Activated T-helper 1 cell treated with anti-CD3 and anti-CD28 coated beads, Interleukin-12 subunit alpha, Interleukin-12 subunit beta, Interleukin-2, Interleukin-4 antibody, amounts not matched to agents 30 ng/mL and 10 ng/mL and 1 ng/mL, durations not matched to agents 14 hours and 24 hours and 36 hours (primary cell): ENCODE results near the gene MOCOS. TPM values are rescaled to one million over a fixed set of nuclear protein-coding genes. Genes with fewer than 3 reads are reported as not detected.
"Not testable (repeated sequence)": the region's sequence is repeated elsewhere in the genome, so short reads cannot be mapped to it uniquely, and the experiment has no call there.

Source experiments
- DNase-seq: peaks from one replicate; pipeline ENCODE4 v3.0.0; 2021; ENCODE audit warnings: low spot score
- H3K27ac Mint-ChIP-seq: one replicate; pipeline ENCODE4 v1.8.0; 2021; ENCODE audit warnings: mild to moderate bottlenecking, mixed read lengths
- H3K27me3 Mint-ChIP-seq: one replicate; pipeline ENCODE4 v1.8.0; 2022; ENCODE audit warnings: mild to moderate bottlenecking, moderate library complexity, mixed read lengths; ENCODE audit not compliant: insufficient read depth
- H3K36me3 Mint-ChIP-seq: one replicate; pipeline ENCODE4 v1.8.0; 2021; ENCODE audit warnings: low read depth, mixed read lengths
- H3K4me1 Mint-ChIP-seq: one replicate; pipeline ENCODE4 v1.8.0; 2021; ENCODE audit warnings: low read depth, mixed read lengths
- H3K4me3 Mint-ChIP-seq: one replicate; pipeline ENCODE4 v1.8.0; 2021; ENCODE audit warnings: mild to moderate bottlenecking, moderate library complexity, mixed read lengths
- H3K9me3 Mint-ChIP-seq: one replicate; pipeline ENCODE4 v1.8.0; 2021; ENCODE audit warnings: mixed read lengths
- intact Hi-C: fragments of 100-400 bp; cut with micrococcal nuclease; formaldehyde crosslinking; loops from one replicate; pipeline ENCODE4 v1.15.1; 2024
- total RNA-seq: library from RNA; stranded (reverse); gene quantifications from 2 replicates; pipeline ENCODE4 v1.2.3, GENCODE V29; 2022

The MOCOS gene
- total RNA-seq, 1 donor from 2014 or later = 0.47 TPM

DNA sequence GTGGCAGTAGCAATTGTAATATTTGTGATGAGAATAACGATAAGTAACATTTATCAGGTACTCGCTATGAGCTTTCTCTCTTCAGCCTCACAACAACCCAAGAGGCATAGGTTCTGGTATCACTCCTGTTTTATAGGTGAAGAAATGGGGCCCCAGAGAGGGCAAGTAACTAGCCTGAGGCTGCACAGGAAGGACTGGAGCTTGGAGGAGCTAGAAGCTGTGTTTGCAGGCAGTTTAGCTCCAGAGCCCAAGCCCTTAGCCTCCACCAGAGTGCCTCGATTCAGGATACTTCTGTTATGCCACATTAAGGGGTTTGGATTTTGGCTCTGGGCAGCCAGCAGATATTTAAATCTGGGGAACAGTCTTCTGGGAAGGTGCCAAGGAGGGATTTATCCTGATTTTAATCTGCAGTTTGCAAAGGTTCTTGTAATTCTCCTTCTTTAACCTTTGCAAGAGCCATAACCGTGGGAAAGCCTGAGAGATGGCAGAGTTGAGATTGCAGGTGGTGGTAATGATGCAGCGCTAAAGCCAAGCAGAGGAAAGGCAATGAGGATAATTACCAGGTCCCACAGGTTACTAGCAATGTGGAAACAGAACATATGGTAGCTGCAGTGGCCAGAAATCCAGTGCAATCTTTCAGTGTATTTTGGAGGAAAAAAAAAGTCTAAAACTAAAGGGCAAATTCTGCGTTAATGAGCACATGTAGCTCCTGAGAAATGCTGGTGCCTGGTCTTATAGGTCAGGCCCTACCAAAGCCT is 9.1 kb downstream of the MOCOS start:
- Mint-ChIP-seq H3K4me1 (no peaks in the 10 kb centered on the region), H3K4me3 (no peak overlapping the region), H3K27me3 (peaks cover 12% of the 10 kb centered on the region), H3K9me3 (no peaks in the 10 kb centered on the region), H3K36me3 (no peaks in the 10 kb centered on the region), H3K27ac (no peak overlapping the region)
- DNase-seq = no peak
- intact Hi-C loops = no loop called here

DNA sequence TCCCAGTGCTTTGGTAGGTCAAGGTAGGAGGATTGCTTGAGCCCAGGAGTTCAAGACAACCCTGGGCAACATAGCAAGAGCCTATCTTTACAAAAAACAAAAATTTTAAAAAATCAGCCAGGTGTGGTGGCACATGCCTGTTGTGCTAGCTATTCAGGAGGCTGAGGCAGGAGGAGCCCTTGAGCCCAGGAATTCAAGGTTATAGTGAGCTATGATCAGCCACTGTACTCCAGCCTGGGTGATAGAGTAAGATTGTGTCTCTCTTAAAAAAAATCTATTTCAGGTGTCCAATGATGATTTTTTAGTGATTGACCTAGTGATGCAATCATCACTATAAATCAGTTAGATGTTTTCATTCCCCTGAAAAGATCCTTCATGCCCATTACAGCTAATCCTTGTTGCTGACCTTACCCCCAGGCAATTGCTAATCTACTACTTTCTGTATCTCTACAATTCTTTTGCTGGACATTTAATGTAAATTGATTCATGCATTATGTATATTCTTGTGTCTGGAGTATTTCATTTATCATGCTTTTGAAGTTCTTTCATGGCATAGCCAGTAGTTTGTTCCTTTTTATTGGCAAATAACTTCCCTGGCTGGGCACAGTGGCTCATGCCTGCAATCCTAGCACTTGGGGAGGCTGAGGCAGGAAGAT is 10.3 kb downstream of the MOCOS start:
- Mint-ChIP-seq H3K36me3 (no peaks in the 10 kb centered on the region), H3K27me3 (peaks cover 10% of the 10 kb centered on the region), H3K27ac (no peak overlapping the region), H3K9me3 (no peaks in the 10 kb centered on the region), H3K4me3 (no peak overlapping the region), H3K4me1 (no peaks in the 10 kb centered on the region)
- intact Hi-C loops = no loop called here
- no peak for DNase-seq

DNA sequence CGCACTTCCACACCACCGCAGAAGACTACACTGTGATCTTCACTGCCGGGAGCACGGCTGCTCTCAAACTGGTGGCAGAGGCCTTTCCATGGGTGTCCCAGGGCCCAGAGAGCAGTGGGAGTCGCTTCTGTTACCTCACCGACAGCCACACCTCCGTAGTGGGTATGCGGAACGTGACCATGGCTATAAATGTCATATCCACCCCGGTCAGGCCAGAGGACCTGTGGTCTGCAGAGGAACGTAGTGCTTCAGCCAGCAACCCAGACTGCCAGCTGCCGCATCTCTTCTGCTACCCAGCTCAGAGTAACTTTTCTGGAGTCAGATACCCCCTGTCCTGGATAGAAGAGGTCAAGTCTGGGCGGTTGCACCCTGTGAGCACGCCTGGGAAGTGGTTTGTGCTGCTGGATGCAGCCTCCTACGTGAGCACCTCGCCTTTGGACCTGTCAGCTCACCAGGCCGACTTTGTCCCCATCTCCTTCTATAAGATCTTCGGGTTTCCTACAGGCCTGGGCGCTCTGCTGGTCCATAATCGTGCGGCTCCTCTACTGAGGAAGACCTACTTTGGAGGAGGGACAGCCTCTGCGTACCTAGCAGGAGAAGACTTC is 12.5 kb downstream of the MOCOS start:
- peaks cover 8% of the 10 kb centered on the region for H3K27me3 Mint-ChIP-seq
- DNase-seq = no peak
- no peak overlapping the region for H3K27ac Mint-ChIP-seq
- no peaks in the 10 kb centered on the region for H3K36me3 Mint-ChIP-seq
- intact Hi-C loops = no loop called here
- H3K4me3 Mint-ChIP-seq = no peak overlapping the region
- H3K4me1 Mint-ChIP-seq = no peaks in the 10 kb centered on the region
- no peaks in the 10 kb centered on the region for H3K9me3 Mint-ChIP-seq

DNA sequence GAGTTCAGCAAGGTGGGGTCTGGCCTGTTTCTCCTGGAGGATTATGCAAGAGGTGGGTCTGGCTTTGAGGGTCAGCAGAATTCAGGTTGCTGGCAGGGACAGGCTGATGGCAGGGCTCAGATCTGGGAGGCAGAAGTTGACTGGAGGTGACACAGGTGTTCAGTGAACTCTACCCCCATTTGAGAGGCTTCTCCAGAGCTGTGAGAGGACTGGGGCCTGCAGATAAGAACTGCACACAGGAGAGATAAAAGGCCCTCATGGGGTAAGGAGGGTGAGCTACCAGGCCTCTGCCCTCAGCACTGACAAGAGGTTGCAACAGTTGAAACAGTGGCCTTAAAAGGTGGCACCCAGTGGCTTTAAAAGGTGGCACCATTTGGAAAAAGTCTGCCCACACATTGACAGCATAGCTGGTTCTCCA is 13.1 kb downstream of the MOCOS start:
- intact Hi-C loops = no loop called here
- Mint-ChIP-seq H3K4me1 (no peaks in the 10 kb centered on the region), H3K9me3 (no peaks in the 10 kb centered on the region), H3K36me3 (no peaks in the 10 kb centered on the region), H3K4me3 (no peak overlapping the region), H3K27ac (no peak overlapping the region), H3K27me3 (peaks cover 8% of the 10 kb centered on the region)
- DNase-seq = no peak

DNA sequence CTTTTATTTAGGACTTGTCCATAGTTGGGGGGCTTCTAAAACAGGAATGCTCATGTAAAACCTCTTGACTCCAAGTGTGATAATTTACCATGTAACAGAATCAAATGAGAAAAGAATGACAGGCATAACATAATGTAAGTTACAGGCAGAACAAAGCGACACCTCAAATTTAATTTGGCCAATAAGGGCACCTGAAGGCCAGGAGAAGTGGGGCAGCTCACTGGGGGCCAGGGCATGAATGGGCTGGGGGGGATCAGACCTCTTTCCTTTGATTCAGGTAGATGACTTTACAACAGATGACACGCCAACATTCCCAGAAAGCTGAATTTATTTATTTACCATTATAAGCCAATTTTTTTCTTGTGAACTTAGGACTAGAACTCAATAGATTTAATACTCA is 14.5 kb downstream of the MOCOS start:
- no peaks in the 10 kb centered on the region for H3K4me1 Mint-ChIP-seq
- H3K27me3 Mint-ChIP-seq = peaks cover 5% of the 10 kb centered on the region
- intact Hi-C loops = no loop called here
- no peak overlapping the region for H3K4me3 Mint-ChIP-seq
- no peaks in the 10 kb centered on the region for H3K36me3 Mint-ChIP-seq
- no peak overlapping the region for H3K27ac Mint-ChIP-seq
- no peaks in the 10 kb centered on the region for H3K9me3 Mint-ChIP-seq
- DNase-seq = no peak

DNA sequence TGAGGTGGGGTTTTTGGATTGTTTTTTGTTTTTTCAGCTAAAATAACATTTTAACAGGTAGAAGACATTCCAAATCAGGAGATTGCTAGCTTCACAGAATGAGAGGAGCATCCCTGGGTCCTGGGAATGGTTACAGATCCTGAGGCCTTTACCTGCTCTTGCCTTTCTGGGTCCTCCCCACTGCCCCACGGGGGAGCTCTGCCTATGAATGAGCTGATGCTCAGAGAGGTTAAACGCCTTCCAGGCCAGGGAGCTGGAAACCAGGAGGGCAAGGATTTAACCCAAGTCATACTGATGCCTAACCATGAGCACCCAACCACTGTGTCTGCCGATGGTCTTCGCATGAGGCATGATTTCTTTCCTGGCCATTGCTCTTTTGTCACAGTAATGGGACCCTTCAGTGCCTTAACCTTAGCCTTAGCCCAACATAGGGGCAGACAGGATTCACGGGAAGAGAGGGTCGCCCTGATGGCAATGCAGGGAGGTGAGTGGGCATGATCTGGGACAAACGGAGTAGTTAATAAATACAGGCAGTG is 16.1 kb downstream of the MOCOS start:
- intact Hi-C loops = no loop called here
- Mint-ChIP-seq H3K4me3 (no peak overlapping the region), H3K27ac (no peak overlapping the region), H3K27me3 (peaks cover 1% of the 10 kb centered on the region), H3K36me3 (no peaks in the 10 kb centered on the region), H3K4me1 (no peaks in the 10 kb centered on the region), H3K9me3 (no peaks in the 10 kb centered on the region)
- DNase-seq = no peak

DNA sequence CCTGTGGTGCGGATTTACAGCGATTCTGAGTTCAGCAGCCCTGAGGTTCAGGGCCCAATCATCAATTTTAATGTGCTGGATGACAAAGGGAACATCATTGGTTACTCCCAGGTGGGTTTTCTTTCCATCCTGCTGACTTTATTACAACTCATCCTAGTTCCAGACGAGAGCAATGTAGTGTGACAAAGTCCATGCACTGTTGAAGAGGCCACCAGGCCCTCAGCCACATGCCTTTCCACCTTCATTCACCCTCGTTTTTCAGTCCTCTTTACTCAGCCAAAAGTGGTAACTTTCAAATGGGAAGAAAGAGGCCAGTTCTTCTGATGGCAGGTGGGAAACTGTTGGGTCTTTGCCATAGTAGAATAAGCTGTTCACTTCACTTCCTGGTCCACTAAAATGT is 17.9 kb downstream of the MOCOS start:
- no peak for DNase-seq
- Mint-ChIP-seq H3K9me3 (no peaks in the 10 kb centered on the region), H3K4me1 (no peaks in the 10 kb centered on the region), H3K27me3 (peaks cover 1% of the 10 kb centered on the region), H3K27ac (no peak overlapping the region), H3K4me3 (no peak overlapping the region), H3K36me3 (no peaks in the 10 kb centered on the region)
- intact Hi-C loops = no loop called here

DNA sequence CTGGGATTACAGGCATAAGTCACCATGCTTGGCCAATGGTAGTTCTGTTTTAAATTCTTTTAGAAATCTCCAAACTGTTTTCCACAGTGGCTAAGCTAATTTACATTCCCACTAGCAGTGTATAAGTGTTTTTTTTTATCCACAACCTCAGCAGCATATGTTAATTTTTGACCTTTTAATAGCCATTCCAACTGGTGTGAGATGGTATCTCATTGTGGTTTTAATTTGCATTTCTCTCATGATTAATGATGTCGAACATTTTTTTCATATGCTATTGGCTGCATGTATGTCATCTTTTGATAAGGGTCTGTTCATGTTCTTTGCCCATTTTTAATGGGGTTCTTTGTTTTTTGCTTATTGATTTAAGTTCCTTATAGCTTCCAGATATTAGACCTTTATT is 20.0 kb downstream of the MOCOS start:
- Mint-ChIP-seq H3K27me3 (peaks cover 1% of the 10 kb centered on the region), H3K27ac (no peak overlapping the region), H3K4me3 (no peak overlapping the region), H3K9me3 (no peaks in the 10 kb centered on the region), H3K4me1 (no peaks in the 10 kb centered on the region), H3K36me3 (no peaks in the 10 kb centered on the region)
- intact Hi-C loops = no loop called here
- no peak for DNase-seq

DNA sequence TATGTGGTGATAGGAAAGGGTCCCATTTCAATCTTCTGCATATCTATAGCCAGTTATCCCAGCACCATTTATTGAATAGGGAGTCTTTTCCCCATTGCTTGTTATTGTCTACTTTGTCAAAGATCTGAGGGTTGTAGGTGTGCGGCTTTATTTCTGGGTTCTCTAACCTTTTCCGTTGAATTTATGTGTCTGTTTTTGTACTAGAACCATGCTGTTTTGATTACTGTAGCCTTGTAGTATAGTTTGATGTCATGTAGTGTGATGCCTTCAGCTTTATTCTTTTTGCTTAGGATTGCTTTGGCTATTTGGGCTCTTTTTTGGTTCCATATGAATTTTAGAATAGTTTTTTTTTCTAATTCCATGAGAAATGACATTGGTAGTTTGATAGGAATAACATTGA is 20.7 kb downstream of the MOCOS start:
- H3K4me1 Mint-ChIP-seq, intact Hi-C loops, H3K27me3 Mint-ChIP-seq, H3K27ac Mint-ChIP-seq, DNase-seq, H3K36me3 Mint-ChIP-seq, H3K4me3 Mint-ChIP-seq, H3K9me3 Mint-ChIP-seq: not testable (repeated sequence)

DNA sequence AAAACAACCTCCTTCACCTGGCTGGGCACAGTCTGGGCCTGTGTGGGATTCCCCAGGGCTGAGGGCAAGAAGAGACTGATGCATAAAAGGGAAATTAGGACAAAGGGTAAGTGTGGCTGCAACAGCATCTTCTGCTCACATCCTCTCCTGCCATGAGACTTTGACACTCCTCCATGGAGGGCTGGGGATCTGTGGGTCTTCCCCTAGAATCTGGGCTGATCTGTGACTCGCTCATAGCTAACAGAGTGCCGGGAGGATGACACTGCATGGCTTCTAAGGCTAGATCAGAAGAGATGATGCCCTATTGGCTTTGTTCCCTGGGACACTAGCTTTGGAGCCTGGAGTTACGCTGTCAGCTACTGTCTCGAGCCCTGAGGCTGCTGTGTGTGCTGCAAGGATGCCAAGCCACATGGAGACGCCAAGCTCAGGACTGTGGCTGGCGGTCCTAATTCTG is 24.3 kb downstream of the MOCOS start:
- no peak for DNase-seq
- no peak overlapping the region for H3K4me3 Mint-ChIP-seq
- H3K4me1 Mint-ChIP-seq = no peaks in the 10 kb centered on the region
- no peaks in the 10 kb centered on the region for H3K9me3 Mint-ChIP-seq
- no peak overlapping the region for H3K27ac Mint-ChIP-seq
- no peaks in the 10 kb centered on the region for H3K36me3 Mint-ChIP-seq
- H3K27me3 Mint-ChIP-seq = no peaks in the 10 kb centered on the region
- intact Hi-C loops = no loop called here

DNA sequence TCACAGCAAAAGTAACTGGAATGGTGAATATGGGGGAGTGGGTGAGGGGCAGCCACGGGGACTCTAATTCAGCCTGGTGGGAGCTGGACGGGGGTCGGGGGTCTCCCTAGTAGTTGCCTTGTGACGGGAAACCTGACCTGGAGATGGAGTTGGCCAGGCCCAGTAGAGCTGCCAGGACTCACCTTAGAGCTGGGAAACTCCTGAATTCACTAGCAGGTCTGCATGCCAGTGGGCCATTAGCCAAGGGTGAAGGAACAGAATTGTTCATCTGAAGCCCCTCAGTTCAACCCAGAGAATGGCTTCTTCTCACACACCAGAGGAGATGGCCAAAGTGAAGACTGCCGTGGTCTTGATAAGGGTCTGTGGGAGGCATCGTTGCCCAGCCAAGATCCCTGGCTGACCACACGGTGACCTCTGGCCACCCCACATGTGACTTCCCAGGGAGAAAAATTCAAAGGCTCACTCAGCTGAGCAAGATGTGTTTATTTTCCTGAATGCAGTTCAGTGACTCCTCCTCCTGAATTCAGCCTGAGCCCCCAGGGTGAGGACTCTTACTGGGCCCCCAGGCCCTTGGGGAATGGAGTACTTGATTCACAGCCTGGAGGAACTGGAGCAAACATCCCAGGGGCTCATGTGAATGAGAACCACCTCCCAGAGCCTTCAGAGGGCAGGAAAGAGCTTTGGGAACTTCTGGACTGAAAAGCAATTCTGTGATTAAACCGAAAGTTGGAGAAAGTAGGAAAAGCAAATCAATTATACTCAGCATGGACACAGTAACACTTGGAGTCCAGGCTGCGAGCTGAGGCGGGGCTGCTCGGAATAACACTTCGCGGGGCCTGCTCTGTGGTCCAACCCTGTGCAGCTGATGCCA is 25.2 kb downstream of the MOCOS start:
- intact Hi-C loops = no loop called here
- H3K27ac Mint-ChIP-seq = no peak overlapping the region
- no peaks in the 10 kb centered on the region for H3K4me1 Mint-ChIP-seq
- no peak for DNase-seq
- H3K27me3 Mint-ChIP-seq = no peaks in the 10 kb centered on the region
- no peaks in the 10 kb centered on the region for H3K9me3 Mint-ChIP-seq
- no peaks in the 10 kb centered on the region for H3K36me3 Mint-ChIP-seq
- H3K4me3 Mint-ChIP-seq = no peak overlapping the region

DNA sequence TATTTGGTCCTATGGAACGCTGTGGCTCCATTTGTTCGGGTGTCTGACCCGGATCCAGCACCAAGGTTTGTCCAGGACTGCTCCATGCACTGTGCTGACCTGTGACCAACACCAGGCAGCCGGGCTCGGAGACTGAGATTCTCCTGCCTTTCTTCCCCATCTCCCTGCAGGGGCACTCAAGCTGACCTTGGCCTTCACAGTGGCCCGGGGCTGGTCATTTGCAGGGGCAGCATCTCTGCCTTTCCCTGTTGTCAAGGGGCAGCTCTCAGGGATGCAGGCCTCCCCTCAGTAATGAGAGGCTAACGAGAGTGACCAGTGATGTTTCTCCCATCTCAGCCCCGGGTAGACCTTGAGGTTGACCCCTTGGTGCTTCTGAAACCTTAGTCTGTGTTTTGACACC is 27.5 kb downstream of the MOCOS start:
- intact Hi-C loops = no loop called here
- DNase-seq = no peak
- Mint-ChIP-seq H3K4me3 (no peak overlapping the region), H3K27ac (no peak overlapping the region), H3K4me1 (no peaks in the 10 kb centered on the region), H3K36me3 (no peaks in the 10 kb centered on the region), H3K9me3 (no peaks in the 10 kb centered on the region), H3K27me3 (no peaks in the 10 kb centered on the region)
